HG03196 (cell line): Measurements from ENCODE around the gene CSF1R.

Experiments used
- ATAC-seq: cut with Tn5 transposase; IDR thresholded peaks from one replicate; pipeline ENCODE4 v1.9.1; 2021; ENCODE audit not compliant: unreplicated experiment

Gene CSF1R

DNA sequence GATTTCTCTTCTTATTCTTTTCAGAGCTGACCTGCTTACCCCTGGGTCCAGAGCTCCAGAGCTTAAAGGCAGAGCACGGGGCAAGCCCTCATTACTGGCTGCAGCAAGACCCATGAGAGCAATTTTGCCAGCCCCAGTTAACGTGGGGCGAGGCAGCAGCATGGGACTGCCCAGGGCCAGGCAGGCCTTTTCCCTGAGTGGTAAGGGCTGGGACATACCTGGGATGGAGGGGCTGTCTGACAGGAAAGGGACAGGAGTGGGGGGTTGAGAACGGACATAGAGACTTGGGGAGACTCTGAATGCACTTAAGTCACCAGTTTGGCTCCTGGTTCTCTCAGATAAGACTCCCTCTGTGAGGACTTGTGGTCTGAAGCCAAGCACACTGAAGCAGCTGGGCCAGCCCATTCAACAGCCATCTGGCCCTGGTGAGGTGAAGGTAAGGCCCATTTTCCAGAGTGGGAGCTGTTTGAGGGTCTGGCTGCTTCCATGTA, 59.6 kb downstream of the CSF1R start:
- no peak for ATAC-seq

DNA sequence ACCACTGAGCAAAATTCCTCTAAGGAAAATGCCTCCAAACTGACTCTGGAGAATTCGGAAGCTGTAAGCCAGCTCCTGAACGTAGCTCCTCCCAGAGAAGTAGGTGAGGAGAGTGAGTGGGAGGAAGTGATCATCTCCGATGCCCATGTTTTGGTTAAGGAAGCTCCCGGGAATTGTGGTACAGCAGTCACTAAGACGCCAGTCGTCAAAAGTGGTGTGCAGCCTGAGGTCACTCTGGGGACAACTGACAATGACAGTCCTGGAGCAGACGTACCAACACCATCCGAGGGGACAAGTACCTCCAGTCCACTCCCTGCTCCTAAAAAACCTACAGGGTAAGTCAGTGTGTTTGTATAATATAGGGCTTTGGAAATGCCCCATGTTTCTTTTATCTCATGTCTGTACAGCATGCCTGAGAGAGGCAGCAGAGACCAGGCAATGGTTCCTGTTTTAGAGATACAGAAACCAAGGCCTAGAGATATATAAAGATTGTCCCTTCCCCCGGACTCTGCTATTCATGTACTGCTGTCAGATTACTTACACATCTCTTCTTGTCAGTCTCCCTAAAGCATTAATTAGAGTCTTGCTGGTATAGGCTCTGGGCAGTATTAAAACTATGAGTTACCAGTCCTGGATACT, 61.9 kb downstream of the CSF1R start:
- no peak for ATAC-seq

DNA sequence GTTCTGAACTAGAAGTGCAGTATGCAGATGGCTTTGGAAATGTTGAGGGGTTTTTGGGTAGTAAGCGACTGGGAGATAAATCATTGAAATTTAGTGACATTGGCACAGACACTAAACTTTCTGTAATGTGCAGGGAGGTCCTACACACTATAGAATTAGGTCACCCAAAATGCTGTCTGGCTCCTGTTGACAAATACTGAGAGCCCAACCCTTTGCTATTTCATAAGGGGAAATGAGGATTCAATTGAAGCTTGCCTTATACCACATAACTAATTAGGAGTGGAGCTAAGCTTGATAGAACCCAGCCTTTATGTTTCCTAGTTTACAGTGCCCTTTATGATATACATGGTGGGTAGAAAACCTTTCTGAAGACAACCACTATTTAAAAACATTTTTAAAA, 63.2 kb downstream of the CSF1R start:
- no peak for ATAC-seq

DNA sequence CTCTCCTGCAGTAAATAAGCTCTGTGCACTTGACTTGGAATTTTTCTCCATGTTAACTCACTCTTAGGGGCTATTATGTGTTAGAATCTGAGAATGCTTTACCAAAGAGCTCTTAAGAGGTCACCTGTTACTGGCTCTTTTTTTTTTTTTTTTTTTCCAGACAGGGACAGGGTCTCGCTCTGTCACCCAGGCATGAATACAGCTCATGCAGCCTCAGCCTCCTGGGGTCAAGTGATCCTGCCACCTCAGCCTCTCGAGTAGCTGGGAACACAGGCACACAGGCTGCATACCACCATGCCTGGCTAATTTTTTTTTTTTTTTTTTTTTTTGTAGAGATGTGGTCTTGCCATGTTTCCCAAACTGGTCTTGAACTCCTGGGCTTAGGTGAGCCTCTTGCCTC, 63.7 kb downstream of the CSF1R start:
- ATAC-seq = no peak

DNA sequence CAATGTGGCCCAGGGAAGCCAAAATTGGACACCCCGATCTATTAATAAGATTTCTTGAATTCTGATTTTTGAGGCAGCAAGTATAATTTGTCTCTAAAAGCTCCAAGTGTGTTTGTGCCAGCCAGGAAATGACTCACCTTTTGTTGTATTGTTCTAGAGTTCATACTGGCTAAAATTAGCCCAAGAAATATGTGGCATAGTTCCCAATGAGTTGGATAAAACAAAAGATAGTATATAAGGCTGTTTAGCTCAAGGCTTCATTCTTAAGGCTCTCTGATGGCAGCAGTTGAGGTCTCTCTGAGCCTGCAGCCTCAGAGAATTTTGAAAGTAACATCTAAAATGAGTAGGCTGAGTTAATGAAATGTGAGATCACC, 64.2 kb downstream of the CSF1R start:
- ATAC-seq = no peak

DNA sequence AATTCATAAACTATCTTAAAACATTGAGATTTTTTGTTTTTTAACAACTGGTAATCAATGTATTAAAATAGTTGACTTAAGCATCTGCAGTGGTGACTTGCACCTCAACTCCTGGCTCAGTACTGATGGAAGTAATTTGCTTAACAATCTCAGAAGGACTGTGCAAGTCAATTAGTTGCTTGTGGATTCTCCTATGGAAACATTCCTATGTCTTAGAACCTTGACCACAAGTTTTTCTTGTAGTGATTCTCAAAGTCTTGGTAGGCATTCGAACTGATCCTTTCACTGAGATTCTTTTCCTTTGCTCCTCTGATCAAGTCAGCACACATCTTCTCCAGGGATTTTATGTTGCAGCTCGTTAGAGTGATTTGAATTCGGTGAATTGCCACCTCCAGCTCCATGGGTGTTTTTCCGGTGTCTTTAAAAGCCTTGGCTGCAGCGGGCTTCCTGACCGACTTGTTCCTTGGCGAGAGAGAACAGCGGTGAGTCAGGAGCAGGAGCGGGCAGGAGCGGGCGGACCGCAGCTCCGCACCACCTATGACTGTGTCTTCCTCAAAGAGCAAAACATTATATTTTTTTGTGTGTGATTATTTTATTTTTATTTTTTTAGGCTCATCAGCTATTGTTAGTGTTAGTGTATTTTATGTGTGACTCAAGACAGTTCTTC, 64.7 kb downstream of the CSF1R start:
- ATAC-seq = no peak

DNA sequence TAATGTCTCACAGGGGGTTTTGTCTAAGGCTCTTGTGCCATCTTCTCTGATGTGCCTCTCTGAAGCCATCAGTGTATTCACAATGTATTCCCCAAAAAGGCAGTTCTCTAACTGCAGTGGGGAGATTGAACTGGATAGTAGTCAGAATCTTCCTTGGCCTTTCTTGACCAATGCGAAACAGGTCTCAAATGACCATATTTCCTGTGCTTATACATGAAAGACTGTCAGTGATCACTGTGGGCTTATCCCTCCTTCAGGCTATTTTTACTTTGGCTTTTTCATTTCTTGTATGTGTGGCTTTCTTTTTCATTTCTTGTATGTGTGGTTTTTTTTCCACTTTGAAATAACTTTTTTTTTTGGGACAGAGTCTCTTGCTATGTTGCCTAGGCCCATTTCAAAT, 66.1 kb downstream of the CSF1R start:
- no peak for ATAC-seq

DNA sequence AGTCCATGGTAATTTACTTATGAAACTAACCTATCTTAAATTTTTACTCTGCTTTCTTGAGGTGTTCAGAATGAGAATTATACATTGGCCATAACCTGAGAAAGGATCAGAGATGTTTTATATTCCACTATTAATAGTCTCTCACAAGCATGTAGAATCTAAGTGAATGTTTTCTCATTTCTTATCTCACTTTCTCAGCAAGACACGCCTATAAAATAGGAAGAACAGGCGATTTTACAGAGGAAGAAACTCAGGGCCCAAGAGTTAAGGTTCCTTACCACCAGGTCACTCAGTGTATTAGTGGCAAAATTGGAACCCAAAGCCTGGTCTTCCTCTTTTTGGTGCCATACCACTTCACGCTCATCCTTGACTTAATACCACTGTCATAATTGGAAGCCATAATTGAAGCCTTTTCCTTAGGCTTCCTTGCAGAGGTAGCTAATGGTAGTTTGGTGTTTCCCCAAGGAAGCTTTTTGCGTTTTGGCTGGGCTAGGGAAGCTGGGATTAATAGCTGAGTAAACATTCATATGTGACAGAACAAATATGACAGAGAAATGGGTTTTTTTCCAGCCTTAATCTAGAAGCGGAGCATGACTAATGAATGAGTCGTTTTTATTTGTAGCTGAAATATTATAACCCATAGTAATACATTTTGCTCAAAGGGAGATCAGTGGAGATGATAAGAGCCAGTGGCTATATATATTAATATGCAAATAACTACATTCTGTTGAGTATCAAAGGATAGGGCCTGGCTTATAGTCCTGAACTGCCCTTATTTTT, 68.9 kb downstream of the CSF1R start:
- ATAC-seq = no peak

DNA sequence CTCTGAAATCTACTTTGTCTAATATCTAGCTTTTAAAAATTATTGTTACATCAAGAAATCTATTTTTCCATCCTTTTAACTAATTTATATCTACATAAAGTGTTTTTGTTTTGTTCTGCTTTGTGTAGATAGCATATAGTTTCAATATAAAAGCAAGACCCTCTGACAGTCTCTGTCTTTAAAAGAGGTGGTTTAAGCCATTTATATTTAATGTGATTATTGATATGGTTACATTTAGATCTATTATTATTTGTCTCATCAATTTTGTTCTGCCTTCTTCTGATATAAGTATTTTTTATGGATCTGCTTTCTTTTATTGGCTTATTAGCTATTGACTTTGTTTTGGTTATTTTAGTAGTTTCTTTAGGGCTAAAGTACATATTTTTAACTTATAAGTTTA, 69.8 kb downstream of the CSF1R start:
- ATAC-seq = no peak

DNA sequence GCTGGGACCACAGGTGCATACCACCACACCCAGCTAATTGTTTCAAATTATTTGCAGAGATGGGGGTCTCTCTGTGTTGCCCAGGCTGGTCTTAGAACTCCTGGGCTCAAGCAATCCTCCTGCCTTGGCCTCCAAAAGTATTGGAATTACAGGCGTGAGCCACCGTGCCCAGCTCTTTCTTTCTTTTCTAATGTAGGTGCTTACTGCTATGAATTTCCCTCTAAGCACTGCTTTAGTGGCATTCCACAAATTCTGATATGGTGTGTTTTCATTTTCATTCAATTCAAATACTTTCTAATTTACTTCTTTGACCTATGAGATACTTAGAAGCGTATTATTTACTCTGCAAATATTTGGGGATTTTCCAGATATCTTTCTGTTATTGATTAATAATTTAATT, 70.9 kb downstream of the CSF1R start:
- no peak for ATAC-seq

DNA sequence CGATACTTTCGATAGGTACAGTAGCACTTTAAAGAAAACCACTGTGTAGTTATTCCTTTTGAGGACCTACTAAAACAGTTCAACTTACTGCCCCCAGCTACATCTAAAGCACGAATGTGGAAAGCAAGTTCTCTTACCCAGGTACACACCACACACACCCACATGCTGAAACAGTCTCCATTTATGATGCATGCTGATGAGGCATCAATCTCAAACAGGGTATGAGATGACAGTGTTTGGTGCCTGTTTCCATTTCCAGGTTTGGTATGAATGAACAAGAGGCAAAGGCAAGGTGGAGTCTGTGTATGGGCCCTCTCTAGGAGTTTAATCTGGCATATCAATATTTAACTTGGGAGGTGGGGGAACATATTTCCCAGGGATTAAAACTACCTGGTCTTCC, 71.9 kb downstream of the CSF1R start:
- ATAC-seq = no peak

DNA sequence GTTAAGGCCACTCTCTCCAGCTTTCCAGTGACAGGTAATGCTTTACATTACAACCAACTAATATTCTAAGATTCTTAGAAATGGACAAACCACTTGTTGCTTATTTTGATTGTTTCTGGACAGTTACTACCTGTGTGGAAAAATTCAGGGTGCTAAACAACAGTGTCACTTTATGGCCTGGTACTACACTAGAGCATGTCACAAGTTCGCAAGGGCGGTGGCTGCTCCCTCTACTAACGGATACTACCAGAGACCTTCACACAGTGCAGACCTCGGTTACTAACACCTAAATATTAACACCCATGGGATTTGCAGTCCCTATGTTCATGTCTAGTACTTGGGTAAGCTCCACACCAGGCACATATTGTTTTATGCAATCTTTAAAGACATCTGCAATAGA, 72.4 kb downstream of the CSF1R start:
- ATAC-seq = no peak

DNA sequence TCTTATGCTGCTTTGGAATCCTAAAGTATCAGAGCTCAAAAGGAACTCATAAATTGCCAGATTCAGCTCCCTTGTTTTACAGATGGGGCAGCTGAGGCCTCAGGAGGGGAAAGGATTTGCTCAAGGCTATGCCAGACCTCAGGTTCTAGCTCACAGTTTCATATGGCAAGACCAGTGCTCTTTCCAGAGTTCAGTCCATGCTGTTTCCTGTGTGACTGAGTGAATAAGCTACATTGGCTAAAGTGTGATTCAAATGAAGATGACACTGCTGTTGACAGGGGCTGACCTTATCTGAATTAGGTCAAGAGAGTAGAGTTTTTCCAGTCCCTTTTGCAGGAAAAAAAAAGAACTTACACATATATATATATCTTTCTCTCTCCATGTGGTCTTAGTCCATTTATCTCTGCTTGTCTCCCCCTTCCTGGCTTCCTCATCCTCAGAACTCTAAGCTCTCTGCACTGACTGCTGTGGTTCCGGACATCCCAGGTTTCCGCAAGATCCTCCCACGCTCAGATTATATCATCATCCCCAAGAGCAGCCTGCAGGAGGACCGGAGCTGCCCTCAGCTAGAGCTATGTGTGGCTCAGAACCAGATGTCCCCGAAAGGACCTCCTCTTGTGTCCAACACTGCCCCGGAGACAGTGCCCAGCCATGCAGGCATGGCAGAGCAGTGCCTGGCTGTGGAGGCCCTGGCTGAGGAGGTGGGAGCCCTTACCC, 76.5 kb downstream of the CSF1R start:
- no peak for ATAC-seq

DNA sequence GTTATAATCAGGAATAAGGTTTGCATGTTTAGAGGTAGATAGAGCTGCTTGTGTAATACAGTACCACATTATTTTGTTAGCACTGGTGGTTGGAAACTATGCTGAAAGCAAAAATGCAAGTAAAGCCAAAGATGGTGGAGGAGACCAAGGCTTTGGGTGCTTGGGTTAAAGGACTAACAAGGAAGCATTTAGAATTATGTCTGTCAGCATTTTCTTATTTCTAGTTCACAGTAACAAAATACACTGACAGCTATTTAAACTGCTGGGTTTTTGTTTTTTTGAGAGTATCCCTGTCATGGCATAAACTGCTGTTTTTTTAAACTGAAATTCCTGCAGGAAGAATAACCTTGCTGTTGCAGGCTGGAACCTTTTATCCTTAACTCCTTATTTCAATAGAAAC, 79.3 kb downstream of the CSF1R start:
- no peak for ATAC-seq

DNA sequence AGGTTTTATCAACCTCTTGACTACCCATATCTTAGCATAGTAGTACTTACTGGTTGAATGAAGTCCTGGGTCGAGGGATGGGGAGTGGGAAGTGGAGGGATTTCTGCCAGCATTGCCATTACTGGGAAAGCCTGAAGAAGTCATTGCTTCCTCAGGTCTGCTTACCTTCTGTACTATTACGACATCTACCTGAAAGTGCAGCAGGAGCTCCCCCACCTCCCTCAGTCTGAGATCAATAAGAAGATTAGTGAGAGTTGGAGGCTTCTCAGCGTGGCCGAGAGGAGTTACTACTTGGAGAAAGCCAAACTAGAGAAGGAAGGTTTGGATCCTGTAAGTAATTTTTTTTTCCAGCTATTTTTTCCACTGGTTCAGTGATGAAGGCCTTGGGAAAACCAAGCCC, 80.0 kb downstream of the CSF1R start:
- no peak for ATAC-seq
